PC-9 (cell line): ENCODE data around the gene CDC25A. TPM values are rescaled to one million over a fixed set of nuclear protein-coding genes. Genes with fewer than 3 reads are reported as not detected.
A peak's percentile ranks its signal among the peaks of the same experiment; 100 is the strongest.

ENCODE experiments used
- BruUV-seq: library from RNA; stranded (reverse); fragments of 400-500 nt; replicated peaks from 2 replicates; lab custom pipeline; 2021; lab: Mats Ljungman, UMichigan
- CTCF ChIA-PET: fragments of 300-600 bp; sonication (Branson Sonifier 250); formaldehyde crosslinking; loops from one replicate; lab custom pipeline; 2022; ENCODE audit warnings: antibody characterized with exemption; lab: Charles Lee
- POLR2A ChIA-PET: fragments of 300-600 bp; sonication (Branson Sonifier 250); formaldehyde crosslinking; loops from one replicate; lab custom pipeline; 2022; ENCODE audit warnings: antibody characterized with exemption; ENCODE audit not compliant: unreplicated experiment; lab: Charles Lee
- DNase-seq, 2 experiments: peaks; one replicate each; pipeline versions ENCODE4 v3.0.0 to v3.0.0-alpha.2; 2015 to 2022; ENCODE audit warnings: mixed read lengths in 1 of 2
- H2AFZ ChIP-seq: fragments of 200-600 bp; sonication (generic); 2 replicates; pipeline ENCODE4 v1.8.1; 2017; ENCODE audit warnings: antibody characterized with exemption
- H3F3A ChIP-seq: fragments of 200-600 bp; sonication (generic); 2 replicates; pipeline ENCODE4 v1.8.1; 2017; ENCODE audit warnings: antibody characterized with exemption, mild to moderate bottlenecking, low read depth; ENCODE audit not compliant: insufficient read depth
- H3K27ac ChIP-seq: fragments of 200-600 bp; sonication (generic); 2 replicates; pipeline ENCODE4 v1.6.1; 2016; ENCODE audit warnings: mixed run types
- H3K27me3 ChIP-seq: fragments of 200-600 bp; sonication (generic); 2 replicates; pipeline ENCODE4 v1.6.1; 2016; ENCODE audit warnings: low read depth, mixed run types; ENCODE audit not compliant: insufficient read depth
- H3K36me3 ChIP-seq: fragments of 200-600 bp; sonication (generic); 2 replicates; pipeline ENCODE4 v1.6.1; 2016; ENCODE audit warnings: low read depth, mixed run types
- H3K4me1 ChIP-seq: fragments of 200-600 bp; sonication (generic); replicated peaks from 2 replicates; pipeline ENCODE4 v1.6.1; 2016; ENCODE audit warnings: mixed run types; ENCODE audit not compliant: insufficient read depth
- H3K4me2 ChIP-seq: fragments of 200-600 bp; sonication (generic); 2 replicates; pipeline ENCODE4 v1.6.1; 2017; ENCODE audit warnings: mixed run types
- H3K4me3 ChIP-seq: fragments of 200-600 bp; sonication (generic); 2 replicates; pipeline ENCODE4 v1.6.1; 2016; ENCODE audit warnings: mixed run types
- H3K79me2 ChIP-seq: fragments of 200-600 bp; sonication (generic); 2 replicates; pipeline ENCODE4 v1.6.1; 2017; ENCODE audit warnings: low read depth, mixed run types
- H3K9me2 ChIP-seq: fragments of 200-600 bp; sonication (generic); 2 replicates; pipeline ENCODE4 v1.8.1; 2017; ENCODE audit warnings: mild to moderate bottlenecking; ENCODE audit not compliant: insufficient read depth
- H3K9me3 ChIP-seq: fragments of 200-600 bp; sonication (generic); 2 replicates; pipeline ENCODE4 v1.8.1; 2016; ENCODE audit warnings: low read depth; ENCODE audit not compliant: insufficient read depth
- H4K20me1 ChIP-seq: fragments of 200-600 bp; sonication (generic); 2 replicates; pipeline ENCODE4 v1.8.1; 2017; ENCODE audit not compliant: insufficient read depth
- EZH2 ChIP-seq: fragments of 200-600 bp; sonication (generic); IDR thresholded peaks from 2 replicates; pipeline ENCODE4 v1.8.0; 2017; ENCODE audit warnings: antibody characterized with exemption, low read depth
- intact Hi-C: fragments of 100-400 bp; cut with micrococcal nuclease; formaldehyde crosslinking; loops from one replicate; pipeline ENCODE4 v1.10.0; 2022; ENCODE audit not compliant: unreplicated experiment
- total RNA-seq: library from RNA; stranded (reverse); gene quantifications from 2 replicates; pipeline ENCODE4 v1.2.3, GENCODE V29; 2021
- TF ChIP-seq, protein P1 (sequence below): fragments of 200-600 bp; sonication (generic); conservative IDR thresholded peaks from 2 replicates; pipeline ENCODE4 v1.6.1; 2017; ENCODE audit warnings: mixed run types, antibody characterized with exemption, mild to moderate bottlenecking, moderate library complexity

The CDC25A gene
- total RNA-seq, 1 experiment from 2014 or later: 9.7 TPM

DNA sequence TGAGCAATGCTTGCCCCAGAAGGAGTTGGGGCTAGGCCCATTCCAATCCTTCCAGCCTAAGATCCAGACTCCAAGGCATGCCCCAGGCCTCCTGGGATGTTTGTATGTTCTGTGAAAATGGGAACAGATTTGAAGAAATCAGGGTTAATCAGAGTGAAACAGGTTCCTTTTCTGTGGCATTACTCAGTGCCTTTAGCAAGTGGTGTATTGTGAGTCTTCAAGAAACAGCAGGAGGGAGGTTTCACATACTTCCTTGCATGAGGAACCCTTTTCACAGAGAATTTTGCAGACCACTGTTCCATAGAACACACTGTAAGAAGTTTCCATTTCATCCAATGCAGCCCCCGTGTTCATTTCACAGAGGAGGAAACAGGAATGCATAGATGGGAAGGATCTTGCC, 8.4 kb upstream of the CDC25A start:
- TF ChIP-seq, protein P1, sequence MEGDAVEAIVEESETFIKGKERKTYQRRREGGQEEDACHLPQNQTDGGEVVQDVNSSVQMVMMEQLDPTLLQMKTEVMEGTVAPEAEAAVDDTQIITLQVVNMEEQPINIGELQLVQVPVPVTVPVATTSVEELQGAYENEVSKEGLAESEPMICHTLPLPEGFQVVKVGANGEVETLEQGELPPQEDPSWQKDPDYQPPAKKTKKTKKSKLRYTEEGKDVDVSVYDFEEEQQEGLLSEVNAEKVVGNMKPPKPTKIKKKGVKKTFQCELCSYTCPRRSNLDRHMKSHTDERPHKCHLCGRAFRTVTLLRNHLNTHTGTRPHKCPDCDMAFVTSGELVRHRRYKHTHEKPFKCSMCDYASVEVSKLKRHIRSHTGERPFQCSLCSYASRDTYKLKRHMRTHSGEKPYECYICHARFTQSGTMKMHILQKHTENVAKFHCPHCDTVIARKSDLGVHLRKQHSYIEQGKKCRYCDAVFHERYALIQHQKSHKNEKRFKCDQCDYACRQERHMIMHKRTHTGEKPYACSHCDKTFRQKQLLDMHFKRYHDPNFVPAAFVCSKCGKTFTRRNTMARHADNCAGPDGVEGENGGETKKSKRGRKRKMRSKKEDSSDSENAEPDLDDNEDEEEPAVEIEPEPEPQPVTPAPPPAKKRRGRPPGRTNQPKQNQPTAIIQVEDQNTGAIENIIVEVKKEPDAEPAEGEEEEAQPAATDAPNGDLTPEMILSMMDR: no peak
- no peak for TF ChIP-seq EZH2
- no TSS peak for BruUV-seq
- CTCF ChIA-PET: no interaction called here

DNA sequence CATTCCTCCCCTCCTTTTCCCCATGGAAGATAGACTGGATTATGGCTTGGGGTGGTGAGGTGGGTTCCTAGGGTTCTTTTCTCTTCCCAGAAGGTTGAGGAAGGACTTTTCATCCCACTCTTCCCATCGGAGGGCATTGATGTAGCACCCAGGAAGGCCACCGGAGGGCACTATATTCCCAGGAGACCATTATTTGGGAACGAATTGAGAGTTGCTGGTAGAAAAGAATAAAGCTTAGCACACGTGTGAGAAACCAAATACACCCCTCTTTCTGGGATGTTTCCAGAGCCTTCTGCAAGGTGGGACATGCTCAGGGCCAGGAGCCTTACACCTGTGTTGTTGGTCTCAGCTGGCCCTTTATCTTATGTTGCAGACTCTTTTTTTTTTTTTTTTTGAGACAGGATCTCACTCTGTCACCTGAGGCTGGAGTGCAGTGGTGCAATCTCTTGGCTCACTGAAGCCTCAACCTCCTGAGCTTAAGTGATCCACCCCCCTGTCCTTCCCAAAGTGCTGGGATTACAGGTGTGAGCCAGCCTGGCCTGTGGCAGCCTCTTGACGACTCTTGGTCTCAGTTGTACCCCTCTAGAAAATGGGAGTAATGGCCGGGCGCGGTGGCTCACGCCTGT, 6.3 kb upstream of the CDC25A start:
- DNase-seq: peak; percentile 55 to 75
- no peaks in the 10 kb centered on the region for H3K79me2 ChIP-seq
- no peaks in the 10 kb centered on the region for H3K9me2 ChIP-seq
- no peak overlapping the region for H3K4me3 ChIP-seq
- H3K36me3 ChIP-seq: no peaks in the 10 kb centered on the region
- no peak overlapping the region for H2AFZ ChIP-seq
- no peaks in the 10 kb centered on the region for H3K27me3 ChIP-seq
- no peaks in the 10 kb centered on the region for H3K9me3 ChIP-seq
- no TSS peak for BruUV-seq
- H3K4me2 ChIP-seq: peak overlapping the region; percentile 38
- intact Hi-C loops: loop anchor here (1.0 to 5.0 kb wide), 4 partner anchors 79 to 353 kb away; no protein-coding TSS in a partner anchor
- ChIA-PET CTCF (interaction anchor here (0.7 to 2.1 kb wide), 7 partner anchors 41 to 674 kb away, joined by 3 to 34 read pairs (median 5); no protein-coding TSS in a partner anchor), POLR2A (interaction anchor here (0.7 to 1.0 kb wide), 2 partner anchors 235 to 245 kb away, joined by 7 to 11 read pairs; partner anchors contain the start of genes CCDC51 and TMA7)
- TF ChIP-seq, protein P1: peak; percentile 84
- TF ChIP-seq EZH2: no peak
- H3K4me1 ChIP-seq: no peaks in the 10 kb centered on the region
- no peak overlapping the region for H3K27ac ChIP-seq
- no peaks in the 10 kb centered on the region for H4K20me1 ChIP-seq
- H3F3A ChIP-seq: no peaks in the 10 kb centered on the region

More for the DNA sequence above, 8.4 kb upstream of the CDC25A start:
- no peaks in the 10 kb centered on the region for H3F3A ChIP-seq
- H4K20me1 ChIP-seq: no peaks in the 10 kb centered on the region
- H2AFZ ChIP-seq: no peak overlapping the region
- no peak overlapping the region for H3K4me2 ChIP-seq
- H3K9me2 ChIP-seq: no peaks in the 10 kb centered on the region
- H3K4me1 ChIP-seq: no peaks in the 10 kb centered on the region
- no peaks in the 10 kb centered on the region for H3K79me2 ChIP-seq
- intact Hi-C loops: no loop called here
- POLR2A ChIA-PET: no interaction called here
- no peak for DNase-seq
- H3K27me3 ChIP-seq: no peaks in the 10 kb centered on the region
- H3K4me3 ChIP-seq: no peak overlapping the region
- no peak overlapping the region for H3K27ac ChIP-seq
- no peaks in the 10 kb centered on the region for H3K9me3 ChIP-seq
- H3K36me3 ChIP-seq: no peaks in the 10 kb centered on the region

DNA sequence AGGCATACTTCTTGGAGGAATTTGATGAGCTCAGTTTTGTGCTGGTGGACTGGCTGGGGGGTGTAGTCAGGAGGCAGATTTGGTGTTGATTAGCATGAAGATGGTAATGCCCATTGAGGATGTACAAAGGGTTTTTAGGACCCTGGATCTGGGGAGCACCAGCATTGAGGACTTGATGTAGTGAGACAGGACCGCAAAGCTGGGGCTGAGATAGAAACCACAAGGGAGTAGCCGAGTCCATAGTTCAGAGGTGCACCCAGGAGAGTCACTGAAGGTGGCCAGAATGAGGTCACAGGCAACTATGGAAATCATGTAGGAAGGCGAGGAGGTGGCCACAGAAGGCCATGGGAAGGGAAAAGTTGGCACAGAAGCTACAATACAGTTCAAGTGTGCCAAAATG, 2.7 kb upstream of the CDC25A start:
- intact Hi-C loops: loop anchor here (5.0 kb wide), 1 partner anchor 356 kb away; no protein-coding TSS in a partner anchor
- ChIA-PET CTCF (interaction anchor here (0.6 kb wide), 1 partner anchor 282 kb away, joined by 4 read pairs; no protein-coding TSS in a partner anchor), POLR2A (no interaction called here)
- Histone ChIP-seq H3K27me3 (no peaks in the 10 kb centered on the region), H3K36me3 (no peaks in the 10 kb centered on the region), H4K20me1 (no peaks in the 10 kb centered on the region), H3K27ac (no peak overlapping the region), H3F3A (peaks cover 3% of the 10 kb centered on the region; the same call in 1 of the 2 replicates), H3K4me3 (no peak overlapping the region), H3K9me2 (no peaks in the 10 kb centered on the region), H3K4me2 (no peak overlapping the region), H3K9me3 (no peaks in the 10 kb centered on the region), H3K79me2 (peaks cover 18% of the 10 kb centered on the region), H3K4me1 (peaks cover 10% of the 10 kb centered on the region; the same call in 1 of the 2 replicates), H2AFZ (no peak overlapping the region)
- TF ChIP-seq EZH2: no peak
- TF ChIP-seq, protein P1: no peak
- BruUV-seq: no TSS peak
- DNase-seq: no peak
